ENCODE results near the gene ARHGAP25. TPM values are rescaled to one million over a fixed set of nuclear protein-coding genes. Genes with fewer than 3 reads are reported as not detected.
A peak's percentile ranks its signal among the peaks of the same experiment; 100 is the strongest.

ARHGAP25 gene
- total and polyA plus RNA-seq, 2 donors (not counting 1 experiment from before 2014, with no cell fraction given), result 2.7 to 5.8 TPM

GRCh38 chr2:68849579-68850030 lies 115.0 kb downstream of the ARHGAP25 start:
- no peak overlapping the region for H3K9ac ChIP-seq (ENCODE audit: insufficient read depth, low read length)
- H3K27ac ChIP-seq (ENCODE audit: insufficient read depth, low read length), result no peak overlapping the region
- H3K9me3 ChIP-seq (ENCODE audit: control insufficient read depth, insufficient read depth, low read depth, low read length), result no peaks in the 10 kb centered on the region
- no peak for TF ChIP-seq CTCF (conservative IDR thresholded peaks at IDR 0.05 in 1 of 2, IDR thresholded peaks at IDR 0.05 in 1 of 2; ENCODE audit: low read depth in 1 of 2, low read length in 2 of 2)
- TF ChIP-seq EZH2 (IDR thresholded peaks at IDR 0.05; ENCODE audit: low read length, missing control alignments), result no peak
- H3K4me1 ChIP-seq (ENCODE audit: control insufficient read depth, extremely low read depth, insufficient read depth, low read length), result no peaks in the 10 kb centered on the region
- H3K4me3 ChIP-seq (replicated peaks in 1 of 4; ENCODE audit: control extremely low read depth in 1 of 4, insufficient read depth in 1 of 4, low read depth in 3 of 4, low read length in 4 of 4), result no peak overlapping the region
- no peak overlapping the region for H3K4me2 ChIP-seq (ENCODE audit: extremely low read depth, insufficient read depth, low read length)
- peak; percentile 16 to 88 for DNase-seq (ENCODE audit: low read depth in 2 of 2)
- H2AFZ ChIP-seq (ENCODE audit: low read length), result no peak overlapping the region
- no peaks in the 10 kb centered on the region for H3K79me2 ChIP-seq (ENCODE audit: control insufficient read depth, insufficient read depth, low read length)
- no peaks in the 10 kb centered on the region for H3K36me3 ChIP-seq (ENCODE audit: control insufficient read depth, insufficient read depth, low read length)
- no peaks in the 10 kb centered on the region for H4K20me1 ChIP-seq (ENCODE audit: control insufficient read depth, extremely low read depth, insufficient read depth, low read length)
- peaks cover 13% of the 10 kb centered on the region for H3K27me3 ChIP-seq (ENCODE audit: control insufficient read depth, insufficient read depth, low read length)

DNA sequence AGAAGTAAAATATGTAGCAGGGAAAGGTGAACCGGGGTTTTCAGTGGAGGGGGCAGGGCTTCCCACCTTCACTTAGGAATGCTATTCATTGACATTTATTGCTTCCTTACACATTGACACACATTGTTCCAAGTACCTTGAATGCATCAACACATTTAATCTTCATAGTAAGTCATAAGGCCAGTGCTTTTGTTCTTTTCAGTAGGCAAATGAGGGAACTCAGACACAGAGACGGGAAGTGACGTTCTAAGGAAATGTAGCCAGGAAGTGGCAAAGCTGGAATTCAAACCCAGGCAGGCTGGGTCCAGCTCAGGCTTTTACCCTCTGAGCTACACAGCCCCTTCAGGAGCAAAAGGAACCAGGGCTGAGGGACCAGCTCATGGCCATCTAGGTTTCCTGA lies 115.9 kb downstream of the ARHGAP25 start:
- H3K79me2 ChIP-seq (ENCODE audit: control insufficient read depth, insufficient read depth, low read length), result no peaks in the 10 kb centered on the region
- no peak overlapping the region for H3K9ac ChIP-seq (ENCODE audit: insufficient read depth, low read length)
- no peak overlapping the region for H3K27ac ChIP-seq (ENCODE audit: insufficient read depth, low read length)
- peaks cover 11% of the 10 kb centered on the region for H3K27me3 ChIP-seq (ENCODE audit: control insufficient read depth, insufficient read depth, low read length)
- TF ChIP-seq CTCF (conservative IDR thresholded peaks at IDR 0.05 in 1 of 2, IDR thresholded peaks at IDR 0.05 in 1 of 2; ENCODE audit: low read depth in 1 of 2, low read length in 2 of 2) (no peak), EZH2 (IDR thresholded peaks at IDR 0.05; ENCODE audit: low read length, missing control alignments) (no peak)
- H3K4me3 ChIP-seq (replicated peaks in 1 of 4; ENCODE audit: control extremely low read depth in 1 of 4, insufficient read depth in 1 of 4, low read depth in 3 of 4, low read length in 4 of 4), result no peak overlapping the region
- no peak overlapping the region for H2AFZ ChIP-seq (ENCODE audit: low read length)
- H3K4me2 ChIP-seq (ENCODE audit: extremely low read depth, insufficient read depth, low read length), result no peak overlapping the region
- no peak for DNase-seq (ENCODE audit: low read depth in 2 of 2)
- no peaks in the 10 kb centered on the region for H3K9me3 ChIP-seq (ENCODE audit: control insufficient read depth, insufficient read depth, low read depth, low read length)
- H4K20me1 ChIP-seq (ENCODE audit: control insufficient read depth, extremely low read depth, insufficient read depth, low read length), result no peaks in the 10 kb centered on the region
- H3K36me3 ChIP-seq (ENCODE audit: control insufficient read depth, insufficient read depth, low read length), result no peaks in the 10 kb centered on the region
- no peaks in the 10 kb centered on the region for H3K4me1 ChIP-seq (ENCODE audit: control insufficient read depth, extremely low read depth, insufficient read depth, low read length)

- Histone ChIP-seq H3K4me1 (ENCODE audit: control insufficient read depth, extremely low read depth, insufficient read depth, low read length) (no peaks in the 10 kb centered on the region), H4K20me1 (ENCODE audit: control insufficient read depth, extremely low read depth, insufficient read depth, low read length) (no peaks in the 10 kb centered on the region), H3K9ac (ENCODE audit: insufficient read depth, low read length) (no peak overlapping the region), H3K27me3 (ENCODE audit: control insufficient read depth, insufficient read depth, low read length) (peaks cover 3% of the 10 kb centered on the region), H3K9me3 (ENCODE audit: control insufficient read depth, insufficient read depth, low read depth, low read length) (no peaks in the 10 kb centered on the region), H3K27ac (ENCODE audit: insufficient read depth, low read length) (no peak overlapping the region), H2AFZ (ENCODE audit: low read length) (no peak overlapping the region), H3K4me3 (replicated peaks in 1 of 4; ENCODE audit: control extremely low read depth in 1 of 4, insufficient read depth in 1 of 4, low read depth in 3 of 4, low read length in 4 of 4) (no peak overlapping the region), H3K79me2 (ENCODE audit: control insufficient read depth, insufficient read depth, low read length) (no peaks in the 10 kb centered on the region), H3K36me3 (ENCODE audit: control insufficient read depth, insufficient read depth, low read length) (no peaks in the 10 kb centered on the region), H3K4me2 (ENCODE audit: extremely low read depth, insufficient read depth, low read length) (no peak overlapping the region)
- DNase-seq (ENCODE audit: low read depth in 2 of 2), result peak; percentile 21 to 67
- TF ChIP-seq CTCF (conservative IDR thresholded peaks at IDR 0.05 in 1 of 2, IDR thresholded peaks at IDR 0.05 in 1 of 2; ENCODE audit: low read depth in 1 of 2, low read length in 2 of 2) (no peak), EZH2 (IDR thresholded peaks at IDR 0.05; ENCODE audit: low read length, missing control alignments) (no peak)
Measured at GRCh38 chr2:68853035-68853434, 118.4 kb downstream of the ARHGAP25 start.

All from fibroblast of lung (primary cell).